Keratinocyte (primary cell): Measurements from ENCODE around the gene SLC4A2.

Experiments used
- CTCF ChIP-seq, 3 experiments: IDR thresholded peaks in 1 of 3; conservative IDR thresholded peaks in 1 of 3; optimal IDR thresholded peaks in 1 of 3; 2 replicates in 2 of 3; 3 replicates in 1 of 3; pipeline versions ENCODE3 to v1.5.1; 2011; ENCODE audit warnings: low read length in 3 of 3, mild to moderate bottlenecking in 3 of 3, moderate library complexity in 2 of 3, control low read depth in 1 of 3, inconsistent platforms in 1 of 3; ENCODE audit not compliant: insufficient read depth in 2 of 3; ENCODE audit errors: extremely low read depth in 1 of 3
- EZH2 ChIP-seq: IDR thresholded peaks from one replicate; pipeline ENCODE4 v1.6.1; 2012; ENCODE audit warnings: inconsistent platforms, mild to moderate bottlenecking, low read length, moderate library complexity

GRCh38 chr7:151040616-151041375 lies 18.6 kb upstream of the SLC4A2 start:
- TF ChIP-seq CTCF (optimal IDR thresholded peaks at IDR 0.05 in 1 of 3, IDR thresholded peaks at IDR 0.05 in 1 of 3, conservative IDR thresholded peaks at IDR 0.05 in 1 of 3; ENCODE audit: extremely low read depth in 1 of 3, insufficient read depth in 2 of 3, low read length in 3 of 3) (no peak), EZH2 (no peak)
